GM18519 (cell line): ENCODE data around the gene ETNK2.

Source experiments
- ATAC-seq: cut with Tn5 transposase; IDR thresholded peaks from one replicate; pipeline ENCODE4 v1.9.1; 2021; ENCODE audit warnings: mild to moderate bottlenecking, moderate library complexity; ENCODE audit not compliant: unreplicated experiment, low FRiP score

Gene ETNK2

DNA sequence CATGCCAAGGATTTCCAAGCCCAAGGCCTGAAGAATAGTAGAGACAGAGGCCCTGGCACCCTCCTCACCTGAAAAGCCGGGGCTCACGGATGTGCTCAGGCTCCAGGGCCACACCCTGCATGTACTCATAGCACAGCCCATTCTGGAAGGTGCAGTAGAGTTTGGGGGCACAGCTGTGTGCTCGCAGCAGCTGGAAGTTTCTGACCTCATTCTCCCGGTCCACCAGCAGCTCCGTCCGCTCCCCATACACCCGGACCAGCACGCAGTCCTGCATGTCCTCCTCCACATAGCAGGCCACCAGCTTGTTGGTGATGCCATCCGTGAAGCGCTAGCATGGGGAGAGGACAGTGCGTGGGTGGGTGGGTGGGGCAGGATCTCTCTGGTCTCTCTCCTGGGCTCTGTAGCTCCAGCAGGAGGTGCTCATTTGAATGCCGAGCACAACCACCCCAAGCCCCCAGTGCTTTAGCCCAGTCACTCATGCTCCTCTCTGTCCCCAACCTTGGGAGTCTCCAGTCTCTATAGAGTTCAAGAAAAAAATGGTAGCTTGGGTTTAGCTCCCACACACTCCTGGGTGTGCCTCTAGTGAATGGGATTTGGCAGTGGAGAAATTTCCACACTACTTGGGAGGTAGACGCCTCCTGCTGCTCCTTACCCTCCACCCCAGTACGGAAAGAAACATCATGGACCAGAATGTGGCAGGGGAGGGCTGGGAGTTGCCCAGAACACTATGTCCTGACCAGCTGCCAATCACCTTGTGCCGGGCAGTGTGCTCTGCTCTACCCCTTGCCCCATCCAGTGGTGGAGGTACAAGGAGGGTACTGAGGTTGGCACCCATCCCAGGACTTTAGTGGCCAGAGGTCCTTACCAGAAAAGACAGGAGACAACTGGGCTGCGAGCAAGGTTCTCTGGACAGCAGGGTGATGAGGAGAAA, 1.9 kb downstream of the ETNK2 start:
- no peak for ATAC-seq

- ATAC-seq, result no peak
Measured at GRCh38 chr1:204149107-204149506, 2.7 kb downstream of the ETNK2 start.

DNA sequence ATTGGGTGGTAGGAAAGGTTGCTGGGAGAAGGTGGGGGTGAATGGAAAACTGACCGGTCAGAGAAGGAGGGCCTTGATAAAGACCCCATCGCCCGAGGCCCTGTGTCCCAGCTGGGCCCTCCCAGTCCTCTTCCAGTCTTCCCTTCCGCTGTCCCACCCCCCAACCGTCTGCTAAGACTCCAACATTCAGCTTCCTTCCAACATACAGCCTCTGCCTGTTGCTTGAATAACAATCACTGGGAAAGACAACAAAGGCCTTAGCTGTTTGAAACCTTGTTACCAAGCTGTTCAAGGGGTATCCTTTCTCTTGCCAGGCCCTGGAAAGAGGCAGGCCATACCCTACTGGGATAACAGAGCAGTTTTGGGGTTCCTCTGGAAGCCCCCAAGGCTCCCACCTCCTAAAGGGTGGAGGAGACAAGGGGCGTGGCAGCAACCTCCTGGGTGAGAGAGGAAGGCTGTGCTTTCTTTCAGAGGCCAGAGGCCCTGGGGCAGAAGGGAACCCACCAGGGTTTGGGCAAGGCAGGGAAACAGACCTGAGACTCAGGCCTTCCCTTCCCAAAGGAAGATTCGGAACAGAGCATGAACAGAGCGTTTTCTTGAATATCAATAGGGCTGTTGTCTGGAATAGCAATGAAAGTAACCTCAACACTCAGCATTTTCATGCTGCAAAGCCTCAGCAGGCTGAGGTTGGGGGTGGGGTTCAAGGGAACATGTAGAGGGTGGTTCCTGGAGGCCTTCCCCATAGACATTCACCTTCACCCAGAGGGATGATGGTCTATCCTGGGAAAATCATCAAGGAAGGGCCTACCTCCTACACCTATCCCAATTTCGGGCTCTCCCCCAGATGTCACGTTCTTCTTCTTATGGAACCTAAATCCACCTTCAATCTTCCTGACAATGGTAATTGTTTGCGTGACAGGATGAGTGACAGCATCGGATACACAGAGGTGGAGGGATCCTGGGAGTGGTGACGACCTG, 4.1 kb downstream of the ETNK2 start:
- no peak for ATAC-seq

DNA sequence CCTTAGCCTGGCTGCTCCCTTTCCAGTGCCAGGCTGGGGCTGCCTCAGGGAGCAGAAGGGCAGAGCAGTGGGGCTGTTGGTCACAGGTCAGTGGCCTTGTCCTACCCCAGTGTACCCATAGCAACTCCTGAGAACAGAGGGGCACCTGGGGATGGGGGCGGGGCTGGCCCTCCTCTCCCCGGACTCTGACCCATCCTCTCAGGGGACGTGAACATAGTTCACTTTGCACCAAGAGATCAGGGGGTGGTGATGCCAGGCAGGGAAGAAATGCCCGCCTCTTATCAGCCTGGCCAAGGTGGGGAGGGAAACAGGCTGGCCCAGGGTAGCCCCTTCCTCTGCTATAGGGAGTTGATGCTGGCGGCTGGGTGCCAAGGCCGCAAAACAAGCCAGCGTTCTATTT, 4.9 kb downstream of the ETNK2 start:
- ATAC-seq, result no peak

DNA sequence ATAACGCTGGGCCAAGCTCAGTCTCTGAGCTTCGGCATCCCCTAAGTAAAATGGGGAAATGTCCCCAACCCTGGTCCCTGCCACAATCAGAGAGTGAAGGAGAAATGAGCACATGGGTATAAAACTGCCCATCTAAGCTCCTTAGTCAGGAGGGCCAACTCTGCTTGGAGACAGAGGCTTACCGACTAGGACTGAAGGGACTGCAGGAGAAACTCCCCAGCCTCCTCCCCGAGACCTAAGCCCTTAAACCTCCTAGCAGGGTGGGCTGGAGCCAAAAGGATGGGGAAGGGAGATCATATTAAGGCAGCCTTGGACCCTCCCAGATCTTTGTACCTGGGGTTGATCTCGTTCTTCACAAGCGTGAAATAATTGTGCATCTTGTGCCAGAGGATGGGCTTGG, 5.5 kb downstream of the ETNK2 start:
- ATAC-seq, result no peak

DNA sequence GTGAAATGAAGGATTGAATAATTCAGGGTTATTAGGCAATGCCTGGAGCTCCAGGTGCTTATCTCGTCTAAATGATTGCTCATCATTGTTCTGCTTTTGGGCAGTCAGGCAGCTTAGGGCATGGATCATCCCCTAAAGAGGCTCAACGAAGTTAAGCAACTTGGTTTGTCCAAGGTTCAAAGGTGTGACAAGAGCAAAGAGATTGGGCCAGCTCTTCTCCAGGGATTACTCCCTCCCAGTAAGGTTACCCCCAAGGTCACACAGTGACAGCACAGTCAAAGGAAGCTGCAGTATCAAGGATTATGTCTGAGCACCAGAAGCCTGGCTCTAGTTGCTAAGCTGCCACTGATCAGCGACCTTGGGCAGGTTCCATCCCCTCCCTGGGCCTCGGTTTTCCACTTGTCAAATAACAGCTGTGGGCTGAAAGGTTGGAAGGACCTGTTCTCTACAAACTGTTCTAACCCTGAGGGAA, 6.8 kb downstream of the ETNK2 start:
- no peak for ATAC-seq

- ATAC-seq, result no peak
Measured at GRCh38 chr1:204143276-204144041, 8.4 kb downstream of the ETNK2 start.

DNA sequence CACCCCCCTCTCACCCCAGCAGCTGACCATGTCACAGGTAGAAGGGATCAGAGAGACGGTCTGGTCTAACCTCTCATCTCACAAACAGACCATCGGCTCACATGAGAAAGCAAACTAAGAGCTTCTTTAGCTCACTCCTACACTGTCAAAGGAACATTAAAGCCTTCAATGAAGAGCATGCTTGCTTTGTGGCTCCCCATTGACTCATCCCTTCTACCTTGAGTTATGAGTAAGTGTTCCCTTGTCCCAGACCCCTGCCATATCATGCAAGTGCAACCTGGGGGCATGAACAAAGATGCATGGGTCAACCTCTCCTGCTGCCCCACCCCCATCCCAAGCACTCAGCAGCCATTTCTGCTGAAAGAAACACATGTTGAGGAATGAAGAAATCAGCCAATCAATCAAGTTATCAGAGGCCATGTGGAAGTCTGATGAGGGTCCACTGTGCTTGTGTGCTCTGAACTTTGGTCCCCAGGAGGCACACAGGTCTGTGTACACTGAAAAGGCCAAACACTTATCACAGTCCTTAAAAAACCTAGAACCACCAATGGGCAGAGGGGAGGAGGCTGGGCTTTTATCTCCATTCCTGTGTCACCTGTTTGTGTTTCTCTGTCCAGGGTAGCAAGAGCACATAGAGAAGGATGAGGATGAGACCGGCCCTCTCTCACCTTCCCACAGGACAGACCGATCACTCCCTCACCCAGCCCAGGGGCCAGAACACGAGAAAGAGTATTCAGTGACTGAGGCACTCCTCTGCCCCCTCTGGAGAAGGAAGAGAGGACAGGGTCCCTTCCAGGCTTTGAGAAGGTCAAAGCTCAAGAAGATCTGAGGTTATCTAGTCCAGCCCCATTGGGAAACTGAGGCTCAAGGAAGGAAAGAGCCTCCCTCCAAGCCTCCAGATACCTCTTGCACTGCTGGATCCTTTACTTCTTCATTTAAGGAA, 9.5 kb downstream of the ETNK2 start:
- no peak for ATAC-seq

- no peak for ATAC-seq
Measured at GRCh38 chr1:204141131-204141530, 10.7 kb downstream of the ETNK2 start.

DNA sequence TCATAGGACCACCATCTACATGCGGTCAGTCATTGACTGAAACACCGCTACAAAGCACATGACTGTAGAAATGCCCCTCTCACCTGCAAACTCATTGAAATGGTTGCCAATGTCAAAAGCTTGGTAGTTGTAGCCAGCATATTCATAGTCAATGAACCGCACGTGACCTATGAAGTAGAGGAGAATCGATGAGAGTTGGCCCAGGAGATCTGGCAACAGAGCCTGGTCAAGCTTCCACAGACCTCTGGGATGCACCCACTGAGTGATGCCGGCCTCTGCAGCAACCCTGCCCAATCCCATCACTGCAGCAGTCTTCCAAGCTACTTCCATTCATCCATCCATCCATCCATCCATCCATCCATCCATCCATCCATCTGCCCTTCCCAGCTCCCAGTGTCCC, 11.9 kb downstream of the ETNK2 start:
- no peak for ATAC-seq

DNA sequence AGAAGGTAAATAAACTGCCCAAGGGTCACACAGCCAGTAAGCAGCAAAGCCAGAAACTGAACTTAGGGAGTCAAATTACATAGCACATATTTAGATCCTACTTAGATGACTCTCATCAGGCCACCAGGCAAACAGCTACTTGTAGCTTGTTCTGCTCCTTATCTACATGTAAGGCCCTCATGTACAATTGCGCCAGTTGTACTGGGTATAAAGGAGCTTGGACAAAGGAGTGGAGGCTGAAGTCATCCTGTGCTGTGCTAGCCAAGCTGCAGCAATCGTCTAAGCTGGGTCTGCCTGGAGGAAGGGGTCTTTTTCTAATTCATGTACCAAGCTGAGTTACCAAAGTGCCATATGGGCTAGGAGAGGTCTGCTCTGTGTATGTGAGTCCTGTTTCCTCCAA, 12.8 kb downstream of the ETNK2 start:
- ATAC-seq, result no peak

DNA sequence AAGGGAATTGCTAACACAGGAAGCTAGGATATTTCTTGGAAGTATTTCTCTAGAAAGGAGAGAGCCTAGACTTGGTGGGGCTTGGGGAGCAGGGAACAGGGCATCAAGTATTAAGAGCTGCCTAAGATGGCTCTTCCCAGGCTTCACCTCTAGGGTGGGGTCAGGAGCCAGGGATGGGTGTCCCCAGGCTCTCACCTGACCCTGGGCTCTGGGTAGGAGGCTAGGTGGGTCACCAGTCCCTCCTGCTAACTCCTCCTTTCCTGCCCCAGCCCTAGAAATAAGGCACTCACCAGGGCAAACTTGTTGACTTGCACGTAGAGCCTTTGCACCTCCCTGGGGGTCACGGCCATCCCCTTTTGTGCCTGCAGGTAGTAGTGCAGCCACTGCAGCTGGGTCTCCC, 15.0 kb downstream of the ETNK2 start:
- no peak for ATAC-seq

DNA sequence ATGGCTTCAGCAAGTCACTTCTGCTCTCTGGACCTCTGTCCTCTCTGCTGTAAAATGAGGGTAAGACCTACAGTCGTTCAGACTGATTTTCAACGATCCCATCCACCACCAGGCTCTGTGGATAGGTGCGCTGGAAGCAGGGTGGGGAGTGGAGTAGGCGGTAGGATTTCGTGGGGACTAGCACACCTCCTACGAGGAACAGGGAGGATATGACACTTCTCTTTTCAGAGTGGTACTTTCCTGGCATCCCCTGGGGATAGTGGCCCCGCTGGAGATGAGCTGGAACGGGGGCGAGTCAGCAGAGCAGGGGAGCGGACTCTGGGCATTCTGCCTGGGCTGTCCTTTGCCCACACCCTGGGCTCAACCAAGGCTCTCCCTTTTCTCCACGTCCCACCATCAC, 17.7 kb downstream of the ETNK2 start:
- ATAC-seq, result no peak

- no peak for ATAC-seq
Measured at GRCh38 chr1:204132718-204133117, 19.1 kb downstream of the ETNK2 start.

- ATAC-seq, result no peak
Measured at GRCh38 chr1:204131978-204132377, 19.9 kb downstream of the ETNK2 start.

GRCh38 chr1:204130981-204131892, 20.6 kb downstream of the ETNK2 start:
- no peak for ATAC-seq

DNA sequence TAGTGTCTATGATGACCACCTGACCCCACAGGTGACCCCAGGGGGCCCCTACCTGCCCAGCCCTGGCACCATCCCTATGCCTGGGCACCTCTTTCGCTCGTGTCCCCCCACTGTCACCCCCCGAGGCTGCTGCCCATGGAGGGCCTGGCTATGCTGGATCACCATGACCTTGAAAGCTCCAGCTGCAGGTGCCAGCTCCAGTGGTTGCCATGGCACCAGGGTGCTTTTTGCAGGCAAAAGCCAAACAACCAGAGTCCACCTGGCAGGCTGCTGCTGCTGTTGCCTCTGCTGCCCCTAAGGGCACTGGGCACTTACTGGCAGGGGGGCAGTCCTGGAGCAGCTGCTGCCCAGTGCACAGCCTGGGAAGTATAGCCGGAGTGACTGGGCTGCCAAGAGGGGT, 21.7 kb downstream of the ETNK2 start:
- no peak for ATAC-seq
